Nucleus accumbens (tissue), 56 donors: ENCODE data around the gene INVS.

Source experiments
- DNase-seq, 56 donors: peaks; one replicate each; lab custom pipeline; 2025; lab: John Stamatoyannopoulos, UW

Gene INVS

GRCh38 chr9:100240512-100240911 lies 141.5 kb downstream of the INVS start:
- DNase-seq = no peak

GRCh38 chr9:100267211-100267610 lies 168.2 kb downstream of the INVS start:
- no peak for DNase-seq

DNA sequence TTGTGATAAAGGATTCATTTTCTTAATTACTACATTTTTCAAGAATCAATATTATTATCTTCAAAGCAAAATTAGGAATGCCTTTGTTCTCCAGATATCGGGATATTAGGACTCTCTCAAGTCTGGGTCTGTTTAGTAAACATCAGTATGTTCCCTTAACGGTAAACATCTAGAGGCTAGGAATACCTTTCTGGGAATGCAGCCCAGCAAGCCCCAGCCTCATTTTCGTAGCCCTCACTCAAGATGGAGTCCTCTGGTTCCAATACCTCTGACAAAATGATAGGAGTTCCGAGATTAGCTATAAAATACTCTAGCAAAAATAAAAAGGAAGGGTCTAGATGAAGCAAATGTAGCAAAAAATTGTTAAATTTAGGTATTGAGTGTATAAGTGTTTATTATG lies 169.2 kb downstream of the INVS start:
- no peak for DNase-seq

DNA sequence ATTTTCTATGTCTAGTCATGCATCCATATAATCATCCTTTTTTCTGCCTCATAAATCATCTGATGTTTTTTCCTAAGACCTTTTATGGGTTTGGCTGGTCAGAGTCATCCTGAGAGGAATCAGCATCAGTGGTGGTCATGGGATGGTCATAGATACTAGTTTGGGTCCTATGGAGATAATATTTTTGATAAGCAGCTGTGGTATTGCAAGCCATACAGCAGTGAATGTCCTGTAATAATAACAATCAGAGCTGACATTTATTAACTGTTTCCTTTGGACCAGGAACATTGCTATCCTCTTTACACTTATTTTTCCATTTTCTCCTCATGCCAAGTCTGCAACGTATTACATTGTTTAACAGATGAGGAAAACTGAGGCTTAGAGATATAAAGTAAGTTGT lies 170.6 kb downstream of the INVS start:
- DNase-seq = no peak

- no peak for DNase-seq
Observed at GRCh38 chr9:100277166-100277979, 178.3 kb downstream of the INVS start.

DNA sequence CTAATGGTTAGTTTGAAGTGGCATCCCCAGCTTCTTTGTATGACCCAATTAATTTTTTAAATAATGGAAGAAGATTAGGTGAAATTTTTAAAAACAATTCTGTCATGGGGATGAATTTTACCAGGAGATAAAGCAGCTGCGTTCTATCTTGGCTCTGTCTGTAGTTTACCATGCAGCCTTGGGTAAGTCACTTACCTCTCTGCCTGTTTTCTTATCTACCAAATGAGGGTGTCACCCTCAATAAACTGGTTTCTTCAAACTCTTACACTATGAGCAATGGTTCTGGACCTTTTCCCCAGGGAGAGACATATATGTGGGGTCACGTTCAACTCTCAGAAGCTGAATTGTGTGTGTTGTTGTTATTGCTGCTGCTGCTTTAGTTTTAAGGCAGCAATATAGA lies 182.0 kb downstream of the INVS start:
- no peak for DNase-seq

DNA sequence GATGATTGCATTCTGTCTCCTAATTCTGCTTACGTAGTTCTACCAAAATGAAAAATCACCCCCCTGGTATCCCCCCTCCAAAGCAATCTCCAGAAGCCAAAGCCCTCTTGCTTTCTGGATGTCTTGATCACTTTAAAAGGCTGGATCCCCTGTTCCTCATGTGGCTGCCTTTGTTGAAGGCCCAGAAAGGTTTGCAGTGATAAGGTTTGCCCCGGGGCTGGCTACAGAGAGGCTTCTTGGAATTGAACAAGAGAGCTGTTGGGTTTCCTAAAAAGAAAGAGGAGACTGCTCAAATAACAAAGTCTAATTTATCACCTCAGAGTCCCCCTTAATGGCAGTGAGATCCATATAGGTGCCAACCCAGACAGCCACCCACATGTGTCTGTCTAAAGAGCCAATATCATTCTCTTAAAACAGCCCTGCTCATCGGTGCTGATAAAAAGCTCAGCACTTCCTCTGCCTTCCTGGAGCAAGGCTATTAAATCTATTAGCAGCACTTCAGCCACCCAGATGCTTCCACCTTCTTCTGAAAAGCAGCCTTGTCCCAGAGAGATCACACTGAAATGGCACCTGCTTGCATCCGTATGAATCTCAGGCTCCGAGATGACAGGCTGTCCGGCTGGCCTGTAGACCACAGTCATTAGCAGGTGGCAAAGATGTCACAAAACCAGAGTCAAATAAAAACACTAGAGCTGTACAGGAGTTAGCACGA lies 182.8 kb downstream of the INVS start:
- DNase-seq = no peak

DNA sequence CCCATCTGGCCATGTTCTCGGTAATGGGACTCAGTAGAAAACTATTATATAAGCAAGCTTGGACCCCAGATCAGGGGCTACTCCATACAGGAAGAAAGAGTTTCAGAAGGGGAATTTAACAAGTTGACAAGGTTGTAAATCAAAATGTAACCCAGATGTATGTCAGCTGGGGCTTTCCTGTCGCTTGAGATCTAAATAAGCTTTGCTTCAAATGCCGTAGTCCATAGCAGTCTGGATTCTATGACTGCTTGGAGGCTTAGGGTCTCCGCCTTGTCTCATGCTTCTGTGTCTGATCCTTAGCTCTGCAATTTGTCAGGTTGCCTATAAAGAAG lies 183.3 kb downstream of the INVS start:
- no peak for DNase-seq

DNA sequence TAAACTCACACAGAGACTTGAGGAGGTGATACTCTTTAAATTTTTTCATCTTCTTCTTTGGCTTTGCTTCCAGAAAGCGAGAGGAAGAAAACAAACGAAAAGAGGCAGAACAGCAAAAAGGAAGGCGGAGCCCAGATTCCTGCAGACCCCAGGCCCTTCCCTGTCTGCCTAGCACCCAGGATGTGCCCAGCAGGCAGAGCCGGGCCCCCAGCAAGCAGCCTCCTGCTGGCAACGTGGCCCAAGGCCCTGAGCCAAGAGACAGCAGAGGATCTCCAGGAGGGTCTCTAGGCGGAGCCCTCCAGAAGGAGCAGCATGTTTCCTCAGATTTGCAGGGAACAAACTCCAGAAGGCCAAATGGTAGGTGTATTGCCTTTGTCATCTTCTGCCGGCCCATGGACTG lies 185.2 kb downstream of the INVS start:
- no peak for DNase-seq

DNA sequence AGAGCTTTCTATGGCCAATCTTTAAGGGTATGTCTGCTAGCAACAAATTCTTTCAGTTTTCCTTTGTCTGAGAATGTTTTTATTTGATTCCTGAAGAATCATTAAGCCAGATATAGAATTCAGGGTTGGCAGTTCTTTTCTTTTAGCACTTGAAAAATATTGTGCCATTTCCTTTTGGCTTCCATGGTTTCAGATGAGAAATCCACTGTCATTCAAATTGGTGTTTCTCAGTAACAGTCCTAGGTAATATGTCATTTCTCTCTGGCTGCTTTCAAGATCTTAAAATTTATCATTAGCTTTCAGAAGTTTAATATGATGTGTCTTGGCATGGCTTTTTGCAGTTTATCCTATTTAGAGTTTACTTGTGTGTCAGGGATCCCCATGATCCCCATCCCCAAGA lies 186.0 kb downstream of the INVS start:
- DNase-seq = no peak

DNA sequence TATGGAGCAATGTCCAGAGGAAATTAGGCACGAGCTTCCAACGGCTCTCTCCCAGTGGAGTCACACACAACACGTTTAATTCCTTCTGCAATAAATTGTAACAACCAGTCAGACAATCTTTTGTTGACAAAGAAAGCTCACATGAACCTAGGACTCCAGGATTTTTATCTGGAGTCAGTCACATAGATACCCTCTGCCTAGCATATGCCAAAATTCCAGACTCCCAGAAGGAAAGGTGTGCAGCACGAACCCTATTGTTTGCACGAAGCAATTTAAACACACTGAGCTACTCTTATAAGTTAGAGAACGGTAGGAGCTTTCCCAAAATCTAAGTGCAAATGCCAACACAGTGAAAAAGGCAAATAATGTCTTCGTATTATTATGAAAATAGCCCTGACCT lies 186.6 kb downstream of the INVS start:
- DNase-seq = no peak

- DNase-seq = no peak
Observed at GRCh38 chr9:100286257-100286656, 187.2 kb downstream of the INVS start.

GRCh38 chr9:100287186-100287585 lies 188.1 kb downstream of the INVS start:
- DNase-seq = no peak

DNA sequence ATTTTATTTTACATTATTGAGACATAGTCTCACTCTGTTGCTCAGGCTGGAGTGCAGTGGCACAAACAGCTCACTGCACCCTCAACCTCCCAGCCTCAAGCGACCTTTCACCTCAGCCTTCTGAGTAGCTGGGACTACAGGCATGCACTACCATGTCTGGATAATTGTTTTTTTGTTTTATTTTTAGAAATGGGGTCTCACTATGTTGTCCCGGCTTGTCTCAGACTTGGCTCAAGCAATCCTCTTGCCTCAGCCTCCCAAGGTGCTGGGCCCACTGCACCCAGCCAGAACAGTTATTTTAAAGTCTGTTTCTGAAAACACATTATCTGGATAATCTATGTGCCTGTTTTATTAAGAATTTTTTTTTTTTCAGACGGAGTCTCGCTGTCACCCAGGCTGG lies 191.7 kb downstream of the INVS start:
- DNase-seq = no peak

DNA sequence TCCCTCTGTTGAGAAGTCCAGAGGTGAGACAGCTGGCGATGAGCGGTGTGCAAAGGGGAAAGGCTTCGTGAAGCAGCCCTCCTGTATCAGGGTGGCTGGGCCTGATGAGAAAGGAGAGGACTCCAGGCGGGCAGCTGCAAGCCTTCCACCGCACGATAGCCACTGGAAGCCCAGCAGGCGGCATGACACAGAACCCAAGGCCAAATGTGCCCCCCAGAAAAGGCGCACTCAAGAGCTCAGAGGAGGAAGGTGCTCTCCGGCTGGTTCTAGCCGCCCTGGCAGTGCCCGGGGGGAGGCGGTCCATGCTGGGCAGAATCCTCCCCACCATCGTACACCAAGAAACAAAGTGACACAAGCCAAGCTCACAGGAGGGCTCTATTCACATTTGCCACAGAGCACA lies 193.4 kb downstream of the INVS start:
- DNase-seq = no peak

GRCh38 chr9:100294341-100294740 lies 195.3 kb downstream of the INVS start:
- DNase-seq = no peak

DNA sequence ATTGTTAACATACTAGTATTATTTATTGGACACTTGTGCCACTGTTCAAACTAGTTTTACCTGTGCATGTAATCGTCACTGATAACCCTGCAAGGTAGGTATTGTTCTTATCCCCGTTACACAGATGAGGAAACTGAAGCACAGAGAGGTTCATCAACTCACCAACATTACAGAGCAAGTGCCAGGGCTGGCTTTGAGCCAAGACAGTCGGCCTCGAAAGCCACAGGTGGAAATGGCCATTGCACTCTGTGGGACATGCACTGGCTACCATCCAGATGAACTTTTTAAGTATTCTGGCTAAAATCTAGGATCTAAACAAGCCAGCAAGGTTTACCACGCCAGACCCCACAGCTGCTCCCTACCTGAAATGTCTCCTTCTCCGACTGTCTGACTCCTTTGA lies 195.8 kb downstream of the INVS start:
- DNase-seq = no peak

- no peak for DNase-seq
Observed at GRCh38 chr9:100295240-100295639, 196.2 kb downstream of the INVS start.

GRCh38 chr9:100296407-100296806 lies 197.4 kb downstream of the INVS start:
- no peak for DNase-seq

GRCh38 chr9:100298378-100298777 lies 199.3 kb downstream of the INVS start:
- DNase-seq = no peak

- DNase-seq = no peak
Observed at GRCh38 chr9:100303747-100304146, 204.7 kb downstream of the INVS start.

- no peak for DNase-seq
Observed at GRCh38 chr9:100306283-100306682, 207.2 kb downstream of the INVS start.
